ENCODE data around the gene PREX1.
"Not testable (repeated sequence)": the region's sequence is repeated elsewhere in the genome, so short reads cannot be mapped to it uniquely, and the experiment has no call there.

The PREX1 gene

DNA sequence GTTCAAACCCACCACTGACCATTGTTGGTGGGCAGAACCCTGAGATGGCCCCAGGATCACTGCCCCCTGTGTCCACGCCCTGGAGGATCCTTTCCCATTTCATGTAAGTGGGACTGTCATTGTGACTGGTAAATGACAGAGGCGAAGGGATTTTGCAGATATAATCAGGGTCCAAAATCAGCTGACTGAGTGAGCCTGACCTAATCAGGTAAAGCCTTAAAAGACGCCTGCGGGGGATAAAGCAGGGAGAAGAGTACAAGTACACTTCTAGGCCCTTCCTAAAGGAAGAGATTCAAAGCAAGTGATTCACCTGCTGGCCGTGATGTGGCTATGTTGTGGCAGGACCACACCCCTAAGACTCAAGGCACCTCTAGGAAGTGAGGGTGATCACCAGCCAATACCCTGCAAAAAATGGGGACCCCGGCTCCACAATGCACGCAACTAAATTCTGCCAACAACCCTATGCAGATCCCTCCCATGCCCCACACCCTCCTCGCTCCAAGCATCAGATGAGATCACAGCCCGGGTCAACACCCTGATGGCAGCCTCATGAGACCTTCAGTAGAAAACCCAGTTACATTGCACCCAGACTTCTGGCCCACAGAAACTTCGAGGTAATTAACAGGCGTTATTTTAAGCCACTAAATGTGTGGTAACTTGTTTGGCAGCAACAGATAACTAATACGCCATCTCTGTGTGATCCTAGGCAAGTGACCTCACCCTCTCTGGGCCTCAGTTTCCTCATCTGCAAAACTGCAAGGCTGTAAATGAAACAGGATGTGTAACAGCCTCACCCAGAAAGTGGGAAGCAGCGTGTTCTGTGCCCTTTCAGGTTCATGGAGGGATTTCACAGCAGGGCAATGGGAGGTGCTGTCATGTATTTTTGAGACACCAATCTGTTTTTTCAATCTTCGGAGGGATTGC is 11.3 kb downstream of the PREX1 start:
- Mint-ChIP-seq H3K4me3 (no peak overlapping the region), H3K27me3 (no peaks in the 10 kb centered on the region), H3K9me3 (no peaks in the 10 kb centered on the region), H3K4me1 (ENCODE audit: low read depth) (peaks cover 62% of the 10 kb centered on the region), H3K36me3 (ENCODE audit: low read depth) (peaks cover 36% of the 10 kb centered on the region), H3K27ac (peak overlapping the region; percentile 80)
- DNase-seq: no peak

DNA sequence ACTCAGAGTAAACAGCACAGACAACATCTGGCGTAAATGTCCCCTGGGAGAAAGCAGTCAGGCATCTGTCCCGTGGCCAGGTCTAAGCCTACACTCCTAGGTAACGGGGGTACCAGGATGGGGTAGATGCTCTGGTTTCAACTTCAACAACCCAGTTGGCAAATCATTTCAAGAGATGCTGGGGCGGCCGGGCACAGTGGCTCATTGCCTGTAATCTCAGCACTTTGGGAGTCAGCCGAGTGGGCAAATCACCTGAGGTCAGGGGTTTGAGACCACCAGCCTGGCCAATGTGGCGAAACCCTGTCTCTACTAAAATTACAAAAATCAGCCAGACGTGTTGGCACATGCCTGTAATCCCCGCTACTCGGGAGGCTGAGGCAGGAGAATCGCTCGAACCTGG is 12.3 kb downstream of the PREX1 start:
- peak overlapping the region; percentile 20 for H3K27ac Mint-ChIP-seq
- no peak for DNase-seq
- H3K9me3 Mint-ChIP-seq: no peaks in the 10 kb centered on the region
- peaks cover 56% of the 10 kb centered on the region for H3K4me1 Mint-ChIP-seq (ENCODE audit: low read depth)
- peaks cover 28% of the 10 kb centered on the region for H3K36me3 Mint-ChIP-seq (ENCODE audit: low read depth)
- no peak overlapping the region for H3K4me3 Mint-ChIP-seq
- H3K27me3 Mint-ChIP-seq: no peaks in the 10 kb centered on the region

DNA sequence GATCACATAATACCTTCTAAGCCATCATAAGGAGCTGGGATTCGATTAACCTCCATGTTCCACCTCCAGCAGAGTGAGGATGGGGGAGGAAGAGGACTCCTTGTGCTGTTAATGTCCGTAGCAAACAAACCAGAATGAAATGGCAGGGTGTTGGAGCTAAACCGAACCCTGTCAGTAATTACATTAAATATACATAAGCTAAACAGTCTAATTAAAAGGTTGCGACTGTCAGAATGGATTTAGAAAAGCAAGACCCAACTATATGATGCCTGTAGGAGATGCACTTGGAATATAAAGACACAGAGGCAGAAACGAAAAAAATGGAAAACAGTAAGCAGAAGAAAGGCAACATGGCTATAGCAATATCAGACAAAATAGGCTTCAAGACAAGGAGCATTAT is 13.2 kb downstream of the PREX1 start:
- Mint-ChIP-seq H3K9me3 (no peaks in the 10 kb centered on the region), H3K4me3 (no peak overlapping the region), H3K27me3 (no peaks in the 10 kb centered on the region), H3K27ac (peak overlapping the region; percentile 20), H3K4me1 (ENCODE audit: low read depth) (peaks cover 52% of the 10 kb centered on the region), H3K36me3 (ENCODE audit: low read depth) (peaks cover 20% of the 10 kb centered on the region)
- DNase-seq: no peak

DNA sequence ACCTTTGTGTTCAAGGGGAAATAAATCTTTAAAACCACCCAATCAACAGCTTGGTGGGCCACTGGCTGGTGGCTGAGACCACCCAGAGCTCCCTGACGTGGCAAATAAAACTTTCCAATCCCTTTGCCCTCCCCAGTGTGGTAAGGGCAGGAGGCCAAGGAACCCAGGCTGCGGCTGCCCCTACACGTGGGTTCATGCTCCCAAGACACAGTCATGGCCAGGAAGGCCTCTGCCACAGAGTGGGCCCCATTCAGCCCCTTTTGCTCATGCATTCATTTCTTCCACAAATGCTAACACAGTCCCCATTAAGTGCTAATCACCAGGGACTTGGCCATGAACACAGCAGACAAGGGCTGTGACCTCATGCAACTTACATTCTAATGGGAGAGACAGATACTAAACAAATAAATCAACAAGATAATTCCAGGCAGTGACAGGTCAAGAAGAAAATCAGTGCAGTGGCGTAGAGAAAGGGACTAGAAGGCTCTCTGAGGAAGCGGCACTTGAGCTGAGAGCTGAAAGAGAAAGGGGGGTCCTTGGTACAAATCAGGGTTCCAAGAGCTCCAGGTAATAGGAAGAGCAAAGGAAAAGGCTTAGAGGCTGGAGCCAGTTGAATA is 13.8 kb downstream of the PREX1 start:
- no peak for DNase-seq
- H3K9me3 Mint-ChIP-seq: no peaks in the 10 kb centered on the region
- H3K4me3 Mint-ChIP-seq: no peak overlapping the region
- H3K27ac Mint-ChIP-seq: no peak overlapping the region
- H3K4me1 Mint-ChIP-seq (ENCODE audit: low read depth): peaks cover 50% of the 10 kb centered on the region
- H3K36me3 Mint-ChIP-seq (ENCODE audit: low read depth): peaks cover 18% of the 10 kb centered on the region
- no peaks in the 10 kb centered on the region for H3K27me3 Mint-ChIP-seq

DNA sequence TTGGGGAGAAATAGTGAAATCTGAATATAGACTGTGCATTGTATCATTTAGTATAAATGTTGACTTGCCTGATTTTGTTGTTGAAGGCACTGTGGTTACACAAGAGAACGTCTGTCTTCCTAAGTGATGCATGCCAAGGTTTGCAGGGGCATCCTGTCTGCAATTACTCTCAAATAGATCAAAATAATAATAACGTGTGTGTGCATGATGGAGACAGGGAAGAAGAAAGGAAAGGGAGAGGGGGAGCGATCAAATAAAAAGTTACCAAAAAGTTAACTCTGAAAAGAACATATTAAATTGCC is 14.4 kb downstream of the PREX1 start:
- Mint-ChIP-seq H3K4me1 (ENCODE audit: low read depth) (peaks cover 50% of the 10 kb centered on the region), H3K4me3 (no peak overlapping the region), H3K27ac (no peak overlapping the region), H3K27me3 (no peaks in the 10 kb centered on the region), H3K36me3 (ENCODE audit: low read depth) (peaks cover 22% of the 10 kb centered on the region), H3K9me3 (no peaks in the 10 kb centered on the region)
- no peak for DNase-seq

DNA sequence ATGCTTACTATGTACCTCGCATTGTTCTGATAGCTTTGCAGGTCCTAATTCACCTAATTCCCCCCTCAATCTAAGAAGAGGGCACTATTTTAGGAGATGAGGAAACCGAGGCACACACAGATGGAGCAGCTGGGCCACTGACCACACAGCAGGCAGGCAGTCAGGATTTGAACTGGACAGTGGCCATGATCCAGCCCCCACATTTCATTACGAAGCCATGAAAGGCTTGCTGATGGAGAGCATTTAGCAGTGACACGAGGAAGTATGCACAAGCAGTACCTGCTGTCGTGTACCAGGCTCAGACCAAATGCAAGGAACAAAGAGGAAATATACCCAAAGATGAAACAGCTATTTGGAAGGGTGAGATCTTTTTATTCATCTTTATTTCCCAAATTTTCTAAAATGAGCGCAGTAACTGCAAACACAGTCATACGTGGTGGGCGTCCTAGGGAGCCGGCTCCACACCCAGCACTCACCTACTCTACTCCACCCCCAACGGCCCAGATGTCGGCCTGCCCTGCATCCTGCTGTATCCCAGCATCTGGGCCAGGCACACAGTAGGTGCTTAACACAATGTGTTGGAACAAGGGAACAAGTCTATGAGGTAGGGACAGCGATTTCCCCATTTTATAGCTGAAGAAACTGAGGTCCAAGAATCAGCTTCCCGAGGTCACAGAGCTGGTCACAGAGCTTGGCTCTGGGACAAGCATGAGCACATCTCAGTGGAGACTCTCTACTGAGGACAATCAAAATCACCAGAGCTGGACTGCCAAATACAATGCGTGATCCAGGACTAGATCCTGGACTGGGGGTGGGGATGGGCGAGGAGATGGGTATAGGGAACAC is 15.0 kb downstream of the PREX1 start:
- H3K27me3 Mint-ChIP-seq: no peaks in the 10 kb centered on the region
- DNase-seq: no peak
- H3K9me3 Mint-ChIP-seq: no peaks in the 10 kb centered on the region
- peaks cover 46% of the 10 kb centered on the region for H3K4me1 Mint-ChIP-seq (ENCODE audit: low read depth)
- no peak overlapping the region for H3K4me3 Mint-ChIP-seq
- H3K36me3 Mint-ChIP-seq (ENCODE audit: low read depth): peaks cover 28% of the 10 kb centered on the region
- no peak overlapping the region for H3K27ac Mint-ChIP-seq

DNA sequence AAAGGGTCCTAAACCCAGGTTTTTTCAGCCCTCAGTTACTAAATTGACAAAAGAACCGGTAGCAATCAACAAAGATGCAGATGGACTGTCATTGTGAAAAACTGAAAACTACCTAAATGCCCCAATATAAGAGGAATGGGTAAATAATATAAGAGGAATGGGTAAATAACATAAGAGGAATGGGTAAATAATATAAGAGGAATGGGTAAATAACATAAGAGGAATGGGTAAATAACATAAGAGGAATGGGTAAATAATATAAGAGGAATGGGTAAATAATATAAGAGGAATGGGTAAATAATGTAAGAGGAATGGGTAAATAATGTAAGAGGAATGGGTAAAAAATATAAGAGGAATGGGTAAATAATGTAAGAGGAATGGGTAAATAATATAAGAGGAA is 15.7 kb downstream of the PREX1 start:
- peaks cover 39% of the 10 kb centered on the region for H3K4me1 Mint-ChIP-seq (ENCODE audit: low read depth)
- DNase-seq, H3K4me3 Mint-ChIP-seq, H3K9me3 Mint-ChIP-seq, H3K27ac Mint-ChIP-seq, H3K27me3 Mint-ChIP-seq: not testable (repeated sequence)
- peaks cover 28% of the 10 kb centered on the region for H3K36me3 Mint-ChIP-seq (ENCODE audit: low read depth)

DNA sequence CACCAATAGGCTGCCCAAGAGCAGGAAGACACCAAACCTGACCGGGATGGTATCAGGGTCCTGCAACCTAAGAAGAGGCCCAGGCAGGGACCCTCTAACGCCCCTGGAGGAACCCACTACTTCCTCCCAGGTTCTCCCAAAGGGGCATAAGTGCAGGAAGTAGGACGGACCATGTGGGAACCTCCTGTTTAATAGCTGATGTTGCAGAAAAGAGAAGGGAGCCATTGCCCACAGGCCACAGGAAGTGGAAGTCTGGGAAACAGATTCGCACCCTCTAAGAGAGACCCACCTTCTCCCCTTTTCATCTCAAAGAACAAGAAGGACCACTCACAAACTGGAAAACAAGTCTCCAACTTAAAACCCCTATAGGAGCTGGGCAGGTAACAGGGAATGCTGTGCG is 18.1 kb downstream of the PREX1 start:
- Mint-ChIP-seq H3K4me1 (ENCODE audit: low read depth) (peaks cover 44% of the 10 kb centered on the region), H3K4me3 (no peak overlapping the region), H3K27ac (peak overlapping the region; percentile 57), H3K27me3 (no peaks in the 10 kb centered on the region), H3K36me3 (ENCODE audit: low read depth) (peaks cover 34% of the 10 kb centered on the region), H3K9me3 (peaks cover 2% of the 10 kb centered on the region)
- no peak for DNase-seq

DNA sequence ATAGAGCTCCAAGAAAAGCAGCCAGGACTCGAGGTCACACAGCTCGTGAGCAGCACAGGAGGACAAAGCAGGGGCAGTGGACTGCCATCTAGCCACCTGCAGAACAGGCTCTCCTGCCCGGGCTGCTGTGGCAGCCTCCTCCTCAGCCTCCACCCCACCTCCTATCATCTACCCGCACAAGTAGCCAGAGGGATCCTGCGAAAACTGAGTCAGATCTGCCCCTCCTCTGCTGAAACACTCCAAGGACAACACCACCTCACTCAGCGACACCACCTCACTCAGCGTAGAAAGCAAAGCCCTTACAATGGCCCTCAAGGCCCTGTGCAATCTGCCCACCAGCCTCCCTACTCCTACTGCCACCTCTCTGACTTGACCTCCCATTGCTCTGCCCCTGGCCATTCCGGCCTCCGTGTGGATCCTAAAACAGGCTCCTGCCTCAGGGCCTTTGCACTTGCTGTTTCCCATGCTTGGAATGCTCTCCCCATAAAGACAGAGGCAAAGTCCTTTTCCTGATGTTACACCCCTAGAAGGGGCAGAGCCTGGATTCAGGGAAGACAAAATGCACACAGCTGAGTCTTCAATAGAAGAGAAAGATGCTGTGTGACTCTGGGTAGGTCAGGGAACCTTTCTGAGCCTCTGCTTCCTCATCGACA is 19.3 kb downstream of the PREX1 start:
- H3K27ac Mint-ChIP-seq: peak overlapping the region; percentile 35
- no peak overlapping the region for H3K4me3 Mint-ChIP-seq
- no peaks in the 10 kb centered on the region for H3K27me3 Mint-ChIP-seq
- H3K9me3 Mint-ChIP-seq: peaks cover 2% of the 10 kb centered on the region
- H3K4me1 Mint-ChIP-seq (ENCODE audit: low read depth): peaks cover 53% of the 10 kb centered on the region
- peaks cover 42% of the 10 kb centered on the region for H3K36me3 Mint-ChIP-seq (ENCODE audit: low read depth)
- DNase-seq: no peak

DNA sequence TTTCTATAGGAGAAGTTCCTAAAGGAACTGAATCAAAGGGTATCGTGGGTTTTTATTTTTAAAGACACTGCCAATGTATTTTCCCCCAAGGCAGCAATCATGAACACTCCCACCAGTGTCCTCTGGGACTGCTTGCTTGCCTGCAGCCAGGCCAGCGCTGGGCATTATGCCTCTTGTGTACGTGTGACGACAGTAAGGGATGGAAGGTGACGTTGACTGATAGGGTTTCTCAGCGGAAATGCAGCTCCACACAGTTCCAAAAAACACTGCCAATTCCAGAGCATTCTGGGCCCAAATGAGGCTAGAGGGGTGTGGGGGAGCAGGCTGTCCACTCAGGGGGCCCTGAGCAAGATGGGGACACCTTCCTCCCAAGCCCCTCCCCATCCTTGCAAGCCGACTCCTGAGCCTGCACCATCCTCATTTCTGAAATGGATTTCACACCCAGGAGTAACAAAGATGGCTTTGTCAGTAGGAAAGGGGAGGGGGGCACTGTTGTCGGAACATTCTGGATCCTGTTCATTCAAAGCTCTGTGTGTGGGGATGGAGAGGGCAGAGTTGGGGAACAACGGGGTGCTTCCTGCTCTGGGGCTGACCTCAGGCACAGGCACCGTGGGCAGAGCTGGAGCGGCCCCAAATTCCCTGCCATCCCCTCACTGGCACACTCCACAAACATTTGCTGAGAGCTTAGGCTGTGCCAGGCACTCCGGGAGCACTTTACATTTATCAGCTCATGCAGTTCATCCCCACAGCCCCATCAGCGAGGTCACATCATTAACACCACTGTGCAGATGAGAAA is 20.0 kb downstream of the PREX1 start:
- H3K9me3 Mint-ChIP-seq: peaks cover 2% of the 10 kb centered on the region
- DNase-seq: no peak
- peaks cover 53% of the 10 kb centered on the region for H3K4me1 Mint-ChIP-seq (ENCODE audit: low read depth)
- no peak overlapping the region for H3K4me3 Mint-ChIP-seq
- peaks cover 42% of the 10 kb centered on the region for H3K36me3 Mint-ChIP-seq (ENCODE audit: low read depth)
- H3K27me3 Mint-ChIP-seq: no peaks in the 10 kb centered on the region
- no peak overlapping the region for H3K27ac Mint-ChIP-seq

DNA sequence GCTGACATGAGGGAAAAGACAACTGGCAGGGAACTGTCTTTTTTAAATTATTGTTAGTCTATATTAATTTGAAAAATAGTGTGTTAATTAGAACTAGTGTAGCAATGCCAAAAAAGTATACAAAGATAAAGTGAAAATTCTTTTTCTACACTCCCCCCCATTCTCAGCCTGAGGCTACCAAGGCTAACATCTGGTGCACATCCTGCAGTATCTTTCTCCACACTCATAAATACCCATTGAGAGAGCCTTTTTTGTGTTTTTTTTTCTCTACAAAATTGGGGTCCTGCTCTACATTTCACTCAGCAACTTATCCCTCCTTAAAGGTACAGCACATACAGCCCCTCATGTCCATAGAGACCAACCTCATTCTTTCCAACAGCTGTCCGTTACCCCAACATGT is 20.7 kb downstream of the PREX1 start:
- Mint-ChIP-seq H3K4me1 (ENCODE audit: low read depth) (peaks cover 59% of the 10 kb centered on the region), H3K4me3 (no peak overlapping the region), H3K27ac (no peak overlapping the region), H3K27me3 (no peaks in the 10 kb centered on the region), H3K9me3 (peaks cover 2% of the 10 kb centered on the region), H3K36me3 (ENCODE audit: low read depth) (peaks cover 42% of the 10 kb centered on the region)
- no peak for DNase-seq

DNA sequence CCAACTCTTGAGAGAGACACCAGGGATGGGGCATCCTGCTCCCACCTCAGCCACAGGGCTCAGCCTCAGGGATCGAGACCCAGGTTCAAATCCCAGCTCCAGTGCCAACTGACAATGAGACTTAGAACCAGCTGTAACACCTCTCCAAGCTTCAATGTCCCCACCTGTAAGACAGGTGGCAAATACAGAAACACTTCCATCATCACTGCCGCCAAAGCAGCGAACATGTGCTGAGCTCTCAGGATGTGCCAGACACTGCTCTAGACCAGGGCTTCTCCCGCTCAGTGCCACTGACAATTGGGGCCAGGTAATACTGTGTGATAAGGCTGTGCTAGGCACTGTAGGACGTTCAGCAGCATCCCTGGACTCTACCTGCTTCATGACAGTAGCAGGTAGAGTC is 22.1 kb downstream of the PREX1 start:
- no peaks in the 10 kb centered on the region for H3K27me3 Mint-ChIP-seq
- peak overlapping the region; percentile 33 for H3K27ac Mint-ChIP-seq
- H3K4me3 Mint-ChIP-seq: no peak overlapping the region
- DNase-seq: no peak
- H3K9me3 Mint-ChIP-seq: peaks cover 2% of the 10 kb centered on the region
- peaks cover 64% of the 10 kb centered on the region for H3K4me1 Mint-ChIP-seq (ENCODE audit: low read depth)
- H3K36me3 Mint-ChIP-seq (ENCODE audit: low read depth): peaks cover 43% of the 10 kb centered on the region

DNA sequence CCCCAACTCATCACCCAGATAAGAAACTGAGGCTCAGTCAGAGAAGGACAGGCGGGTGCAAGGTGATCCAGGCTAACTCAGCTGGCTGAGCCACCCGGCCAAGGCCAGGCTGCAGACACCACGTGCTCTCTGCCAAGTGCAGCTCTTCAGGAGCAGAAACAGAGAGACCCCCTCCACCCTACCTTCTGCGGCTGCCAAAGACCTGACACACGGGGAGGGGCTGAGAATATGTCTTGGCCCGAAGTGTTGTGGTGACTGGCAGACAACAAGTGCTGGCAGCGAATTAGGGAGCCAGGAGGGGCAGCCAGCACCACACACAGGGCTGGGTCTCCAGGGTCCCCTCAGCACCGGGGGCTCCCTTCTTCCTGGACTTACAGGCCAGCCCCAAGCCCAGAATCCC is 22.5 kb downstream of the PREX1 start:
- H3K27ac Mint-ChIP-seq: no peak overlapping the region
- H3K4me1 Mint-ChIP-seq (ENCODE audit: low read depth): peaks cover 68% of the 10 kb centered on the region
- H3K27me3 Mint-ChIP-seq: no peaks in the 10 kb centered on the region
- H3K36me3 Mint-ChIP-seq (ENCODE audit: low read depth): peaks cover 43% of the 10 kb centered on the region
- H3K9me3 Mint-ChIP-seq: peaks cover 2% of the 10 kb centered on the region
- no peak for DNase-seq
- no peak overlapping the region for H3K4me3 Mint-ChIP-seq
